A549 (cell line): ENCODE results near the gene SLC16A8.

ENCODE experiments used
- CTCF ChIP-seq: fragments of >200 bp; sonication (Bioruptor Twin); formaldehyde crosslinking; IDR thresholded peaks from 3 replicates; pipeline ENCODE4 v1.5.1; 2016
- FOXS1 ChIP-seq: fragments of 250-450 bp; sonication (Bioruptor Pico); IDR thresholded peaks from 2 replicates; pipeline ENCODE4 v1.5.0; 2020; ENCODE audit warnings: mild to moderate bottlenecking, moderate library complexity
- JUN ChIP-seq, 2 experiments: fragments of >200 bp; sonication (Bioruptor Twin); formaldehyde crosslinking; IDR thresholded peaks; 2 replicates in 1 of 2; 3 replicates in 1 of 2; pipeline ENCODE4 v1.6.1; 2016 to 2017
- NR3C1 ChIP-seq: fragments of >200 bp; sonication (Bioruptor Twin); formaldehyde crosslinking; IDR thresholded peaks from 3 replicates; pipeline ENCODE4 v1.6.1; 2017
- ZFP36 ChIP-seq: fragments of 450-650 bp; IDR thresholded peaks from 2 replicates; pipeline ENCODE4 v1.6.1; 2014; ENCODE audit warnings: borderline replicate concordance; ENCODE audit not compliant: partially characterized antibody
- TF ChIP-seq, protein P1 (sequence below): IDR thresholded peaks from 2 replicates; pipeline ENCODE4 v1.6.1; 2012

- TF ChIP-seq JUN (IDR thresholded peaks at IDR 0.05): no peak
- no peak for TF ChIP-seq ZFP36
- TF ChIP-seq CTCF: no peak
- TF ChIP-seq, protein P1, sequence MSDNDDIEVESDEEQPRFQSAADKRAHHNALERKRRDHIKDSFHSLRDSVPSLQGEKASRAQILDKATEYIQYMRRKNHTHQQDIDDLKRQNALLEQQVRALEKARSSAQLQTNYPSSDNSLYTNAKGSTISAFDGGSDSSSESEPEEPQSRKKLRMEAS: no peak
- TF ChIP-seq FOXS1: no peak
- TF ChIP-seq NR3C1: no peak
These were observed 41.8 kb upstream of the SLC16A8 start for GRCh38 chr22:38125751-38126201.
